HepG2 (cell line): ENCODE results near the gene PRPSAP2. TPM values are rescaled to one million over a fixed set of nuclear protein-coding genes. Genes with fewer than 3 reads are reported as not detected.

Experiments used
- ATAC-seq: fragments of 200-7000 bp; cut with Tn5 transposase; 3 replicates; pipeline ENCODE4 v1.9.1; 2020; ENCODE audit warnings: mild to moderate bottlenecking, moderate library complexity
- BruUV-seq: library from RNA; stranded (reverse); fragments of 400-500 nt; replicated peaks from 2 replicates; lab custom pipeline; 2021; lab: Mats Ljungman, UMichigan
- CTCF ChIA-PET: fragments of 300-600 bp; formaldehyde crosslinking; extraction: SDS; loops from one replicate; lab custom pipeline; 2021; ENCODE audit warnings: low total read pairs, inconsistent platforms, low intra/inter-chr PET ratio; lab: Yijun Ruan, JAX
- POLR2A ChIA-PET: fragments of 350-600 bp; sonication (Branson Sonifier 250); formaldehyde crosslinking; loops from one replicate; lab custom pipeline; 2020; ENCODE audit warnings: antibody characterized with exemption, inconsistent platforms; lab: Yijun Ruan, JAX
- DNase-seq: peaks from one replicate; pipeline ENCODE4 v3.0.0-alpha.2; 2015; ENCODE audit warnings: low spot score
- FAIRE-seq: peaks from 3 replicates; lab custom pipeline; 2011; peaks lifted over from hg19 to GRCh38; lab: Jason Lieb, UNC
- H2AFZ ChIP-seq: one replicate; pipeline ENCODE4 v1.6.1; 2011; ENCODE audit warnings: low read length, inconsistent platforms
- H3K27ac ChIP-seq: fragments of 300-600 bp; 3 replicates; pipeline ENCODE4 v1.8.0; 2011; ENCODE audit warnings: mixed run types, mild to moderate bottlenecking, mixed read lengths, low read length, inconsistent platforms; ENCODE audit not compliant: insufficient read depth; ENCODE audit errors: extremely low read length
- H3K27me3 ChIP-seq, 2 experiments: fragments of 200-600 bp in 1 of 2; 2 replicates in 1 of 2; 3 replicates in 1 of 2; pipeline versions ENCODE4 v1.6.0 to v1.8.0; 2011; ENCODE audit warnings: low read length in 2 of 2, mild to moderate bottlenecking in 2 of 2, moderate library complexity in 2 of 2, inconsistent platforms in 1 of 2; ENCODE audit not compliant: insufficient read depth in 2 of 2, control insufficient read depth in 1 of 2
- H3K36me3 ChIP-seq, 2 experiments: fragments of 200-600 bp in 1 of 2; replicated peaks in 1 of 2; 2 replicates in 1 of 2; 3 replicates in 1 of 2; pipeline versions ENCODE4 v1.5.1 to v1.8.0; 2011; ENCODE audit warnings: low read length in 2 of 2, inconsistent platforms in 1 of 2; ENCODE audit not compliant: insufficient read depth in 2 of 2, control insufficient read depth in 1 of 2
- H3K4me1 ChIP-seq: 2 replicates; pipeline ENCODE4 v1.5.1; 2012; ENCODE audit warnings: low read length, inconsistent platforms; ENCODE audit not compliant: insufficient read depth
- H3K4me2 ChIP-seq: 2 replicates; pipeline ENCODE4 v1.6.0; 2011; ENCODE audit warnings: low read depth, low read length, inconsistent platforms
- H3K4me3 ChIP-seq, 3 experiments: fragments of 200-600 bp in 1 of 3; sonication (generic), shearing (Covaris generic) in 1 of 3; replicated peaks in 1 of 3; 2 replicates each; pipeline ENCODE4 v1.5.1; 2011 to 2016; ENCODE audit warnings: low read length in 3 of 3, inconsistent platforms in 2 of 3, low read depth in 2 of 3, mild to moderate bottlenecking in 2 of 3, control low read depth in 1 of 3, mixed read lengths in 1 of 3; ENCODE audit not compliant: insufficient read depth in 1 of 3
- H3K79me2 ChIP-seq: one replicate; pipeline ENCODE4 v1.6.1; 2011; ENCODE audit warnings: low read length, inconsistent platforms; ENCODE audit not compliant: insufficient read depth
- H3K9ac ChIP-seq: 2 replicates; pipeline ENCODE4 v1.6.0; 2011; ENCODE audit warnings: mild to moderate bottlenecking, low read depth, low read length, inconsistent platforms; ENCODE audit not compliant: insufficient read depth
- H3K9me3 ChIP-seq: 2 replicates; pipeline ENCODE4 v1.5.1; 2012; ENCODE audit warnings: mild to moderate bottlenecking, low read length
- H4K20me1 ChIP-seq: 2 replicates; pipeline ENCODE4 v1.6.0; 2011; ENCODE audit warnings: inconsistent platforms, mild to moderate bottlenecking, low read length, moderate library complexity; ENCODE audit not compliant: insufficient read depth
- AGO2 ChIP-seq: fragments of 200-400 bp; formaldehyde crosslinking; optimal IDR thresholded peaks from 2 replicates; pipeline ENCODE3; 2017; ENCODE audit warnings: mild to moderate bottlenecking, low read depth, low read length, moderate library complexity
- CTCF ChIP-seq: sonication (generic); formaldehyde crosslinking; IDR thresholded peaks from 2 replicates; pipeline ENCODE4 v1.5.0; 2020; ENCODE audit warnings: mild to moderate bottlenecking, missing genetic modification reagents, moderate library complexity
- GABPB1 ChIP-seq: IDR thresholded peaks from 2 replicates; pipeline ENCODE4 v1.6.1; 2016; ENCODE audit warnings: mild to moderate bottlenecking, missing genetic modification reagents, moderate library complexity, missing compliant biosample characterization
- REPIN1 ChIP-seq: sonication (generic); formaldehyde crosslinking; IDR thresholded peaks from 2 replicates; pipeline ENCODE4 v1.8.0; 2022; ENCODE audit warnings: missing genetic modification reagents, low read depth, mild to moderate bottlenecking, borderline replicate concordance
- ZBTB38 ChIP-seq: sonication (generic); formaldehyde crosslinking; IDR thresholded peaks from 2 replicates; pipeline ENCODE4 v1.5.1; 2020; ENCODE audit warnings: mild to moderate bottlenecking, missing genetic modification reagents
- ZEB1 ChIP-seq: IDR thresholded peaks from 2 replicates; pipeline ENCODE4 v1.6.1; 2012; ENCODE audit warnings: mild to moderate bottlenecking, low read depth, inconsistent platforms; ENCODE audit not compliant: insufficient replicate concordance
- ZNF441 ChIP-seq: sonication (generic); formaldehyde crosslinking; IDR thresholded peaks from 2 replicates; pipeline ENCODE4 v1.7.0; 2021; ENCODE audit warnings: missing genetic modification reagents, borderline replicate concordance
- ZNF563 ChIP-seq: sonication (generic); formaldehyde crosslinking; IDR thresholded peaks from 2 replicates; pipeline ENCODE4 v1.8.0; 2022; ENCODE audit warnings: mild to moderate bottlenecking, moderate library complexity, missing genetic modification reagents
- ZNF572 ChIP-seq: sonication (generic); formaldehyde crosslinking; IDR thresholded peaks from 2 replicates; pipeline ENCODE4 v1.5.1; 2020; ENCODE audit warnings: mild to moderate bottlenecking, missing genetic modification reagents
- WGBS: methylation state at CpG from one replicate; pipeline ENCODE4 v1.1.6; 2017; ENCODE audit warnings: low lambda C conversion rate; 5-methylcytosine and 5-hydroxymethylcytosine counted together
- in situ Hi-C: cut with HindIII; loops from 2 replicates; pipeline ENCODE4 v1.10.0; 2017; ENCODE audit warnings: low pct_unique_long_range_greater_than_20kb; ENCODE audit not compliant: extremely low pct_ligation_motif_present
- intact Hi-C: fragments of 100-400 bp; cut with micrococcal nuclease; formaldehyde crosslinking; loops from one replicate; pipeline ENCODE4 v1.10.0; 2022; ENCODE audit not compliant: unreplicated experiment
- polyA plus RNA-seq, 8 experiments: library from polyadenylated mRNA; depleted of rRNA in 3 of 8; stranded (reverse) in 7 of 8; unstranded in 1 of 8; fragments of >200 nt; fragmentation: Illumina TruSeq in 4 of 8; extraction: Trizol in 4 of 8; gene quantifications; 2 replicates each; pipeline versions ENCODE4 v1.2.1 to v1.2.3, GENCODE V29; 2011 to 2016; ENCODE audit warnings: low read depth in 4 of 8, missing spikeins in 1 of 8, mixed read lengths in 1 of 8; ENCODE audit not compliant: insufficient read depth in 1 of 8
- total RNA-seq, 5 experiments: library from RNA; depleted of rRNA; stranded (reverse); fragments of >200 nt; fragmentation: Illumina TruSeq; extraction: Trizol; gene quantifications; 2 replicates each; pipeline ENCODE4 v1.2.3, GENCODE V29; 2016; ENCODE audit warnings: low read depth in 1 of 5
- TF ChIP-seq, protein P1 (sequence below): sonication (generic); formaldehyde crosslinking; IDR thresholded peaks from 2 replicates; pipeline ENCODE4 v1.4.0; 2020; ENCODE audit warnings: missing genetic modification reagents
- TF ChIP-seq, protein P2 (sequence below): sonication (generic); formaldehyde crosslinking; IDR thresholded peaks from 2 replicates; pipeline ENCODE4 v1.4.0; 2020; ENCODE audit warnings: missing genetic modification reagents

Gene PRPSAP2
- total and polyA plus RNA-seq, 2 of the 13 experiments (the other 11 are each of a cell fraction or from before 2014, with no cell fraction given), result 34.0 to 58.9 TPM

DNA sequence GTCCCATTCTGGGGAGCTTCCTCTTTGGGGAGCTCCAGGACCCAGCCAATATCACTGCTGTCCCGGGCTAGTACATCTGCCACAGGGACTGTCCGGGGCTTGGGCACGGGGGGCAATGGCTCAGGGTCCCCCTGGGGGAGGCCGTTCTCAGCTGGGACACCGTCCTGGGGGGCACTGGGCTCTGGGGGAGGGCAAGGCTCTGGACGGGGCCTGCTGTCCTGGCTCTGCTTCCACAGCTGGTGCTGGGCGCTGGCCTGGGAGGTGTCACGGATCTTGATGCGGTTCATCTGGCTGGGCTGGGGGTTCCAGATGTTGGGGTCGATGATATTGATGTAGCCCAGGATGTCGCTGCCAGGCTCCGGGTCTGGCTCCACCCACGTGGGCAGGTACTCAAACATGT lies 120.1 kb downstream of the PRPSAP2 start:
- in situ Hi-C loops (no loop called here), intact Hi-C loops (no loop called here)
- Histone ChIP-seq H3K27ac (no peak overlapping the region), H4K20me1 (no peaks in the 10 kb centered on the region), H3K27me3 (no peaks in the 10 kb centered on the region), H3K9me3 (no peaks in the 10 kb centered on the region), H3K4me3 (no peak overlapping the region), H3K36me3 (peaks cover 32 to 66% of the 10 kb centered on the region in 2 experiments), H2AFZ (no peak overlapping the region), H3K9ac (no peak overlapping the region), H3K4me2 (no peak overlapping the region), H3K4me1 (peaks cover 47% of the 10 kb centered on the region), H3K79me2 (no peaks in the 10 kb centered on the region)
- ChIA-PET CTCF (no interaction called here), POLR2A (interaction anchor here (1.5 kb wide), 1 partner anchor 10 kb away, joined by 4 read pairs; no protein-coding TSS in a partner anchor)
- no peak for TF ChIP-seq ZNF572
- peak; percentile 20 for TF ChIP-seq AGO2
- 90% methylated on average over 2 of the region's 13 CpGs for WGBS
- BruUV-seq, result no TSS peak
- DNase-seq, result no peak
- no peak for ATAC-seq
- FAIRE-seq, result no peak

DNA sequence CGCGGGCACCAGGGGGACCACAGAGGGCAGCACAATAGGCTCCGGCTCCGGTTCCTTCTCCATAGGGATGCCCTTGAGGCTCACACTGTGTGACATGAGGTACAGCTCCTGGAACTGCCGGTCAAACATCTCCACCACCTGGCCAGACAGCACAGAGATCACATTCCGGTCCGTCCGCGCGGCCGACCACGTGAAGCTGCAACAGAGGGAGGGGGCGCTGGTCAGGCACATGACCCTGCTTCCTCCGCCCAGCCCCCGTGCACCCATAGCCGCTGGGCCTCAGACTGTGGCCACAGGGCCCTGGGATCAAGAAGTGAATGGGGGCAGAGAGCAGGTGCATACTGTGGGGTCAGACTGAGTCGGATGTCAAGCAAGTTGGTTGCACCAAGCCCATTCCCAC lies 120.7 kb downstream of the PRPSAP2 start:
- no peak overlapping the region for H3K9ac ChIP-seq
- DNase-seq, result no peak
- H3K36me3 ChIP-seq, result peaks cover 28 to 64% of the 10 kb centered on the region in 2 experiments; a peak in 4 of 5 replicates
- no TSS peak for BruUV-seq
- peaks cover 51% of the 10 kb centered on the region for H3K4me1 ChIP-seq
- H3K27ac ChIP-seq, result no peak overlapping the region
- H2AFZ ChIP-seq, result no peak overlapping the region
- ChIA-PET POLR2A (interaction anchor here (1.5 kb wide), 1 partner anchor 11 kb away, joined by 4 read pairs; no protein-coding TSS in a partner anchor), CTCF (no interaction called here)
- 75% methylated on average over 9 of the region's 17 CpGs for WGBS
- intact Hi-C loops (no loop called here), in situ Hi-C loops (no loop called here)
- H3K79me2 ChIP-seq, result no peaks in the 10 kb centered on the region
- no peaks in the 10 kb centered on the region for H3K9me3 ChIP-seq
- H3K27me3 ChIP-seq, result no peaks in the 10 kb centered on the region
- H4K20me1 ChIP-seq, result no peaks in the 10 kb centered on the region
- FAIRE-seq, result no peak
- no peak for ATAC-seq
- no peak overlapping the region for H3K4me3 ChIP-seq
- no peak overlapping the region for H3K4me2 ChIP-seq
- TF ChIP-seq ZNF563 (CRISPR knock-in tag), result 0 out of 2 replicates have a peak, but pooled peaks have one; percentile 35
- TF ChIP-seq REPIN1 (CRISPR knock-in tag), result no peak
- TF ChIP-seq ZEB1, result no peak
- TF ChIP-seq, protein P1, sequence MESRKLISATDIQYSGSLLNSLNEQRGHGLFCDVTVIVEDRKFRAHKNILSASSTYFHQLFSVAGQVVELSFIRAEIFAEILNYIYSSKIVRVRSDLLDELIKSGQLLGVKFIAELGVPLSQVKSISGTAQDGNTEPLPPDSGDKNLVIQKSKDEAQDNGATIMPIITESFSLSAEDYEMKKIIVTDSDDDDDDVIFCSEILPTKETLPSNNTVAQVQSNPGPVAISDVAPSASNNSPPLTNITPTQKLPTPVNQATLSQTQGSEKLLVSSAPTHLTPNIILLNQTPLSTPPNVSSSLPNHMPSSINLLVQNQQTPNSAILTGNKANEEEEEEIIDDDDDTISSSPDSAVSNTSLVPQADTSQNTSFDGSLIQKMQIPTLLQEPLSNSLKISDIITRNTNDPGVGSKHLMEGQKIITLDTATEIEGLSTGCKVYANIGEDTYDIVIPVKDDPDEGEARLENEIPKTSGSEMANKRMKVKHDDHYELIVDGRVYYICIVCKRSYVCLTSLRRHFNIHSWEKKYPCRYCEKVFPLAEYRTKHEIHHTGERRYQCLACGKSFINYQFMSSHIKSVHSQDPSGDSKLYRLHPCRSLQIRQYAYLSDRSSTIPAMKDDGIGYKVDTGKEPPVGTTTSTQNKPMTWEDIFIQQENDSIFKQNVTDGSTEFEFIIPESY, result peak; percentile 82
- peak; percentile 41 for TF ChIP-seq CTCF (CRISPR knock-in tag)
- TF ChIP-seq ZBTB38, result peak; percentile 83
- TF ChIP-seq, protein P2, sequence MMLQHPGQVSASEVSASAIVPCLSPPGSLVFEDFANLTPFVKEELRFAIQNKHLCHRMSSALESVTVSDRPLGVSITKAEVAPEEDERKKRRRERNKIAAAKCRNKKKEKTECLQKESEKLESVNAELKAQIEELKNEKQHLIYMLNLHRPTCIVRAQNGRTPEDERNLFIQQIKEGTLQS, result no peak
- peak; percentile 94 for TF ChIP-seq ZNF441 (CRISPR knock-in tag)
- peak; percentile 35; the same call in 1 of the 2 replicates for TF ChIP-seq GABPB1
